CD4-positive, alpha-beta T cell (primary cell): ENCODE results near the gene HNRNPA0. TPM values are rescaled to one million over a fixed set of nuclear protein-coding genes. Genes with fewer than 3 reads are reported as not detected.

Experiments
- ATAC-seq: fragments of 200-7000 bp; cut with Tn5 transposase; one replicate; pipeline ENCODE4 v1.10.0; 2022; ENCODE audit warnings: mild to moderate bottlenecking; ENCODE audit not compliant: poor library complexity
- CTCF ChIA-PET: fragments of 350-600 bp; sonication (Branson Sonifier 250); formaldehyde crosslinking; loops from one replicate; lab custom pipeline; 2021; ENCODE audit warnings: antibody characterized with exemption, inconsistent platforms; lab: Charles Lee
- POLR2A ChIA-PET: fragments of 350-600 bp; sonication (Branson Sonifier 250); formaldehyde crosslinking; loops from one replicate; lab custom pipeline; 2021; ENCODE audit warnings: antibody characterized with exemption, inconsistent platforms; lab: Charles Lee
- DNase-seq, 14 experiments: peaks; one replicate each; pipeline ENCODE4 v3.0.0-alpha.2; 2013 to 2020; ENCODE audit warnings: mixed read lengths in 2 of 14
- H3K27ac ChIP-seq, 2 donors: one replicate each; pipeline versions ENCODE4 v1.5.1 to v1.7.0; 2013; ENCODE audit warnings: low read length in 2 of 2, low read depth in 1 of 2, mild to moderate bottlenecking in 1 of 2
- H3K27me3 ChIP-seq, 2 experiments: 1 replicate in 1 of 2; 2 replicates in 1 of 2; pipeline versions ENCODE4 v1.6.1 to v1.7.0; 2013; ENCODE audit warnings: low read length in 2 of 2, control low read depth in 1 of 2, mild to moderate bottlenecking in 1 of 2, moderate library complexity in 1 of 2; ENCODE audit not compliant: insufficient read depth in 2 of 2, control insufficient read depth in 1 of 2
- H3K36me3 ChIP-seq: one replicate; pipeline ENCODE4 v1.6.1; 2013; ENCODE audit warnings: low read length, control low read depth; ENCODE audit not compliant: insufficient read depth
- H3K4me1 ChIP-seq: one replicate; pipeline ENCODE4 v1.6.1; 2013; ENCODE audit warnings: low read length, control low read depth; ENCODE audit not compliant: insufficient read depth
- H3K4me3 ChIP-seq: one replicate; pipeline ENCODE4 v1.5.1; 2013; ENCODE audit warnings: mild to moderate bottlenecking, low read length, moderate library complexity
- H3K9me3 ChIP-seq, 2 experiments: 1 replicate in 1 of 2; 2 replicates in 1 of 2; pipeline versions ENCODE4 v1.6.1 to v1.7.0; 2013; ENCODE audit warnings: low read length in 2 of 2, mild to moderate bottlenecking in 2 of 2, control low read depth in 1 of 2, moderate library complexity in 1 of 2; ENCODE audit not compliant: control insufficient read depth in 1 of 2, insufficient read depth in 1 of 2
- H3K27ac Mint-ChIP-seq: one replicate; pipeline ENCODE4 v1.8.0; 2020; ENCODE audit warnings: mixed read lengths
- H3K27me3 Mint-ChIP-seq: one replicate; pipeline ENCODE4 v1.8.0; 2021; ENCODE audit warnings: mixed read lengths
- H3K36me3 Mint-ChIP-seq: one replicate; pipeline ENCODE4 v1.8.0; 2021; ENCODE audit warnings: low read depth, mixed read lengths
- H3K4me1 Mint-ChIP-seq: one replicate; pipeline ENCODE4 v1.8.0; 2021; ENCODE audit warnings: low read depth, mixed read lengths
- H3K4me3 Mint-ChIP-seq: one replicate; pipeline ENCODE4 v1.8.0; 2020; ENCODE audit warnings: mild to moderate bottlenecking, mixed read lengths
- H3K9me3 Mint-ChIP-seq: one replicate; pipeline ENCODE4 v1.8.0; 2020; ENCODE audit warnings: mixed read lengths
- CTCF ChIP-seq: fragments of 200-600 bp; IDR thresholded peaks from one replicate; pipeline ENCODE4 v1.8.0; 2022; ENCODE audit warnings: antibody characterized with exemption, mild to moderate bottlenecking
- intact Hi-C, 2 experiments: fragments of 100-400 bp; cut with DNase I in 1 of 2; cut with micrococcal nuclease in 1 of 2; formaldehyde crosslinking; loops; one replicate each; pipeline versions ENCODE4 v1.15.1 to v1.9.0; 2023 to 2025; cut with DNase I, micrococcal nuclease
- total RNA-seq, 174 experiments: library from RNA in 2 of 174; stranded (reverse) in 2 of 174; gene quantifications; one replicate each; pipeline ENCODE4 v1.2.3 and lab custom pipeline; 2021 to 2026

The HNRNPA0 gene
- total RNA-seq, 2 experiments from 2014 or later, result 52.7 to 53.2 TPM

- no peak overlapping the region for H3K27ac ChIP-seq
- POLR2A ChIA-PET, result interaction anchor here (0.6 to 1.3 kb wide), 4 partner anchors 17 to 39 kb away, joined by 3 to 7 read pairs (median 4); partner anchors contain the start of gene KLHL3
- no peaks in the 10 kb centered on the region for H3K27me3 Mint-ChIP-seq
- peaks cover 6% of the 10 kb centered on the region for H3K36me3 ChIP-seq
- H3K4me3 Mint-ChIP-seq, result no peak overlapping the region
- no peak for TF ChIP-seq CTCF
- H3K36me3 Mint-ChIP-seq, result peaks cover 91% of the 10 kb centered on the region
- DNase-seq (no peak), ATAC-seq (no peak)
- no peaks in the 10 kb centered on the region for H3K9me3 ChIP-seq
- H3K4me1 ChIP-seq, result no peaks in the 10 kb centered on the region
- intact Hi-C loops, result no loop called here
- H3K27ac Mint-ChIP-seq, result no peak overlapping the region
- H3K27me3 ChIP-seq, result no peaks in the 10 kb centered on the region
- CTCF ChIA-PET, result interaction anchor here (1.7 kb wide), 1 partner anchor 17 kb away, joined by 3 read pairs; no protein-coding TSS in a partner anchor
- peaks cover 4% of the 10 kb centered on the region for H3K4me1 Mint-ChIP-seq
- H3K4me3 ChIP-seq, result no peak overlapping the region
- H3K9me3 Mint-ChIP-seq, result peaks cover 4% of the 10 kb centered on the region
These were observed 39.7 kb downstream of the HNRNPA0 start for GRCh38 chr5:137714494-137714893.

DNA sequence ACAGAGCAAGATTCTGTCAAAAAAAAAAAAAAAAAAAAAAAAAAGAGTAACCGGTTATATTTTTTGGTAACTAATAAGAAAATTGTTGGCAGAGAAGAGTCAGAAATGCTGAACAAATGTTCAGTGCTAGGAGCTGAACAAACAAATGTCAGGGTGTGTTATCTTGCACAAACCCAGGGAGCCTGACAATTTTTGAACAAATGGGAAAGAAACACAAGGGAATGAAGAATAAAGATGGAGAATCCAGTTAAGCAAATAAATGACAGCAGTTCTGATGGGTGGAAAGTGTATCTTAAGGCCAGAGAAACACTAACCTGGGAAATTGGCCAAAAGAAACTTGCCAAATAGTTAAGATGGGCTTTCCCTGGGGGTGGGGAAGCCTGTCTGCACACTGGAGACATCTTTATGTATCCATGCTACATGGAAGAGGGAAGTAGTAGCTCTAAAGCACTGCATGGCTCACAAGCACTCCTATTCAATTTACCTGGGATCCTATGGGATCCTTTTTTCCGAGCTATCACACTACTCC is 42.0 kb downstream of the HNRNPA0 start:
- Histone ChIP-seq H3K27ac (no peak overlapping the region), H3K4me3 (no peak overlapping the region), H3K4me1 (no peaks in the 10 kb centered on the region), H3K9me3 (no peaks in the 10 kb centered on the region), H3K36me3 (peaks cover 13% of the 10 kb centered on the region), H3K27me3 (no peaks in the 10 kb centered on the region)
- CTCF ChIA-PET, result interaction anchor here (1.1 kb wide), 1 partner anchor 30 kb away, joined by 3 read pairs; no protein-coding TSS in a partner anchor
- peaks cover 4% of the 10 kb centered on the region for H3K9me3 Mint-ChIP-seq
- POLR2A ChIA-PET, result interaction anchor here (0.6 to 0.8 kb wide), 2 partner anchors 17 to 462 kb away, joined by 3 to 5 read pairs; no protein-coding TSS in a partner anchor
- TF ChIP-seq CTCF, result no peak
- intact Hi-C loops, result no loop called here
- ATAC-seq (no peak), DNase-seq (no peak)
- peaks cover 4% of the 10 kb centered on the region for H3K4me1 Mint-ChIP-seq
- no peaks in the 10 kb centered on the region for H3K27me3 Mint-ChIP-seq
- peaks cover 93% of the 10 kb centered on the region for H3K36me3 Mint-ChIP-seq
- H3K27ac Mint-ChIP-seq, result no peak overlapping the region
- H3K4me3 Mint-ChIP-seq, result no peak overlapping the region

DNA sequence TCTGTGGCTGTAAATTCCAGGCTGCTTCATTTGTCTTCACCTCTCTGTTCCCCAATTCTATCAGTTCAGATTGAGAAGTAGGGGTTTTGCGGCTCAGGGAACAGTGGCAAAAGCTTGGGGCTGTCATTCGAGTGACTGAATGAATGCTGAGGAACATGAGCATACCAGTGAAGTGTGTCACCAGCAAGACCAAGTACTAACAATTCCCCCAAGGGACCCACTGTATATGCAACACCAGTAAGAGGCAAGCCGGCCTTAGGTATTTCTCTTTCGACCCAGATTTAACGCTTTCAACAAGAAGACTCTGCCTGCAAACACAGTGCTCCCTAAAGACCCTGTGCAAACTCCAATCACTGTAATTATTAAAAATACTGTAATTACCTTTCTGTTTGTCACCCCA is 44.1 kb downstream of the HNRNPA0 start:
- POLR2A ChIA-PET, result no interaction called here
- Histone ChIP-seq H3K27me3 (no peaks in the 10 kb centered on the region), H3K36me3 (peaks cover 8% of the 10 kb centered on the region), H3K9me3 (no peaks in the 10 kb centered on the region), H3K27ac (no peak overlapping the region), H3K4me3 (no peak overlapping the region), H3K4me1 (no peaks in the 10 kb centered on the region)
- no peak overlapping the region for H3K27ac Mint-ChIP-seq
- no peaks in the 10 kb centered on the region for H3K27me3 Mint-ChIP-seq
- intact Hi-C loops, result loop anchor here in 1 of 2 experiments (1.0 kb wide), 1 partner anchor 12 kb away; no protein-coding TSS in a partner anchor
- H3K4me3 Mint-ChIP-seq, result no peak overlapping the region
- peaks cover 4% of the 10 kb centered on the region for H3K9me3 Mint-ChIP-seq
- TF ChIP-seq CTCF, result no peak
- DNase-seq (no peak), ATAC-seq (no peak)
- peaks cover 9% of the 10 kb centered on the region for H3K4me1 Mint-ChIP-seq
- CTCF ChIA-PET, result no interaction called here
- H3K36me3 Mint-ChIP-seq, result peaks cover 89% of the 10 kb centered on the region
